Measurements from ENCODE around the gene GRID1.

GRID1 gene

GRCh38 chr10:85925201-85925750 lies 441.3 kb downstream of the GRID1 start:
- Mint-ChIP-seq H3K4me1 (peaks cover 8% of the 10 kb centered on the region), H3K27ac (no peak overlapping the region), H3K36me3 (ENCODE audit: low read depth) (no peaks in the 10 kb centered on the region), H3K9me3 (no peaks in the 10 kb centered on the region), H3K27me3 (ENCODE audit: low read depth, poor library complexity) (peaks cover 9% of the 10 kb centered on the region), H3K4me3 (no peak overlapping the region)
- TF ChIP-seq CTCF (IDR thresholded peaks at IDR 0.05) = no peak
- DNase-seq = no peak

- TF ChIP-seq CTCF (IDR thresholded peaks at IDR 0.05) = no peak
- H3K9me3 Mint-ChIP-seq = no peaks in the 10 kb centered on the region
- no peak overlapping the region for H3K27ac Mint-ChIP-seq
- peaks cover 11% of the 10 kb centered on the region for H3K27me3 Mint-ChIP-seq (ENCODE audit: low read depth, poor library complexity)
- no peaks in the 10 kb centered on the region for H3K36me3 Mint-ChIP-seq (ENCODE audit: low read depth)
- H3K4me1 Mint-ChIP-seq = peaks cover 16% of the 10 kb centered on the region
- no peak overlapping the region for H3K4me3 Mint-ChIP-seq
- no peak for DNase-seq
Observed at GRCh38 chr10:85924382-85925102, 442.1 kb downstream of the GRID1 start.

GRCh38 chr10:85922356-85923129 lies 444.1 kb downstream of the GRID1 start:
- Mint-ChIP-seq H3K4me1 (peaks cover 23% of the 10 kb centered on the region), H3K36me3 (ENCODE audit: low read depth) (no peaks in the 10 kb centered on the region), H3K9me3 (no peaks in the 10 kb centered on the region), H3K4me3 (no peak overlapping the region), H3K27me3 (ENCODE audit: low read depth, poor library complexity) (peaks cover 13% of the 10 kb centered on the region), H3K27ac (no peak overlapping the region)
- TF ChIP-seq CTCF (IDR thresholded peaks at IDR 0.05) = no peak
- no peak for DNase-seq

GRCh38 chr10:85921789-85922188 lies 444.8 kb downstream of the GRID1 start:
- no peak overlapping the region for H3K27ac Mint-ChIP-seq
- H3K4me3 Mint-ChIP-seq = no peak overlapping the region
- H3K27me3 Mint-ChIP-seq (ENCODE audit: low read depth, poor library complexity) = peaks cover 13% of the 10 kb centered on the region
- peaks cover 23% of the 10 kb centered on the region for H3K4me1 Mint-ChIP-seq
- no peaks in the 10 kb centered on the region for H3K36me3 Mint-ChIP-seq (ENCODE audit: low read depth)
- no peak for DNase-seq
- TF ChIP-seq CTCF (IDR thresholded peaks at IDR 0.05) = no peak
- no peaks in the 10 kb centered on the region for H3K9me3 Mint-ChIP-seq

GRCh38 chr10:85920311-85920710 lies 446.3 kb downstream of the GRID1 start:
- Mint-ChIP-seq H3K9me3 (no peaks in the 10 kb centered on the region), H3K4me3 (no peak overlapping the region), H3K36me3 (ENCODE audit: low read depth) (no peaks in the 10 kb centered on the region), H3K27me3 (ENCODE audit: low read depth, poor library complexity) (peaks cover 13% of the 10 kb centered on the region), H3K27ac (no peak overlapping the region), H3K4me1 (peaks cover 23% of the 10 kb centered on the region)
- no peak for DNase-seq
- no peak for TF ChIP-seq CTCF (IDR thresholded peaks at IDR 0.05)

All from nephron progenitor cell (in vitro differentiated cells).